HepG2 (cell line): ENCODE data around the gene CNTRL. TPM values are rescaled to one million over a fixed set of nuclear protein-coding genes. Genes with fewer than 3 reads are reported as not detected.

ENCODE experiments used
- ATAC-seq: fragments of 200-7000 bp; cut with Tn5 transposase; 3 replicates; pipeline ENCODE4 v1.9.1; 2020; ENCODE audit warnings: mild to moderate bottlenecking, moderate library complexity
- BruUV-seq: library from RNA; stranded (reverse); fragments of 400-500 nt; replicated peaks from 2 replicates; lab custom pipeline; 2021; lab: Mats Ljungman, UMichigan
- CTCF ChIA-PET: fragments of 300-600 bp; formaldehyde crosslinking; extraction: SDS; loops from one replicate; lab custom pipeline; 2021; ENCODE audit warnings: low total read pairs, inconsistent platforms, low intra/inter-chr PET ratio; lab: Yijun Ruan, JAX
- POLR2A ChIA-PET: fragments of 350-600 bp; sonication (Branson Sonifier 250); formaldehyde crosslinking; loops from one replicate; lab custom pipeline; 2020; ENCODE audit warnings: antibody characterized with exemption, inconsistent platforms; lab: Yijun Ruan, JAX
- DNase-seq: peaks from one replicate; pipeline ENCODE4 v3.0.0-alpha.2; 2015; ENCODE audit warnings: low spot score
- FAIRE-seq: peaks from 3 replicates; lab custom pipeline; 2011; peaks lifted over from hg19 to GRCh38; lab: Jason Lieb, UNC
- H2AFZ ChIP-seq: one replicate; pipeline ENCODE4 v1.6.1; 2011; ENCODE audit warnings: low read length, inconsistent platforms
- H3K27ac ChIP-seq: fragments of 300-600 bp; 3 replicates; pipeline ENCODE4 v1.8.0; 2011; ENCODE audit warnings: mixed run types, mild to moderate bottlenecking, mixed read lengths, low read length, inconsistent platforms; ENCODE audit not compliant: insufficient read depth; ENCODE audit errors: extremely low read length
- H3K27me3 ChIP-seq, 2 experiments: fragments of 200-600 bp in 1 of 2; 2 replicates in 1 of 2; 3 replicates in 1 of 2; pipeline versions ENCODE4 v1.6.0 to v1.8.0; 2011; ENCODE audit warnings: low read length in 2 of 2, mild to moderate bottlenecking in 2 of 2, moderate library complexity in 2 of 2, inconsistent platforms in 1 of 2; ENCODE audit not compliant: insufficient read depth in 2 of 2, control insufficient read depth in 1 of 2
- H3K36me3 ChIP-seq, 2 experiments: fragments of 200-600 bp in 1 of 2; replicated peaks in 1 of 2; 2 replicates in 1 of 2; 3 replicates in 1 of 2; pipeline versions ENCODE4 v1.5.1 to v1.8.0; 2011; ENCODE audit warnings: low read length in 2 of 2, inconsistent platforms in 1 of 2; ENCODE audit not compliant: insufficient read depth in 2 of 2, control insufficient read depth in 1 of 2
- H3K4me1 ChIP-seq: 2 replicates; pipeline ENCODE4 v1.5.1; 2012; ENCODE audit warnings: low read length, inconsistent platforms; ENCODE audit not compliant: insufficient read depth
- H3K4me2 ChIP-seq: 2 replicates; pipeline ENCODE4 v1.6.0; 2011; ENCODE audit warnings: low read depth, low read length, inconsistent platforms
- H3K4me3 ChIP-seq, 3 experiments: fragments of 200-600 bp in 1 of 3; sonication (generic), shearing (Covaris generic) in 1 of 3; replicated peaks in 1 of 3; 2 replicates each; pipeline ENCODE4 v1.5.1; 2011 to 2016; ENCODE audit warnings: low read length in 3 of 3, inconsistent platforms in 2 of 3, low read depth in 2 of 3, mild to moderate bottlenecking in 2 of 3, control low read depth in 1 of 3, mixed read lengths in 1 of 3; ENCODE audit not compliant: insufficient read depth in 1 of 3
- H3K79me2 ChIP-seq: one replicate; pipeline ENCODE4 v1.6.1; 2011; ENCODE audit warnings: low read length, inconsistent platforms; ENCODE audit not compliant: insufficient read depth
- H3K9ac ChIP-seq: 2 replicates; pipeline ENCODE4 v1.6.0; 2011; ENCODE audit warnings: mild to moderate bottlenecking, low read depth, low read length, inconsistent platforms; ENCODE audit not compliant: insufficient read depth
- H3K9me3 ChIP-seq: 2 replicates; pipeline ENCODE4 v1.5.1; 2012; ENCODE audit warnings: mild to moderate bottlenecking, low read length
- H4K20me1 ChIP-seq: 2 replicates; pipeline ENCODE4 v1.6.0; 2011; ENCODE audit warnings: inconsistent platforms, mild to moderate bottlenecking, low read length, moderate library complexity; ENCODE audit not compliant: insufficient read depth
- GFI1 ChIP-seq: sonication (generic); formaldehyde crosslinking; IDR thresholded peaks from 2 replicates; pipeline ENCODE4 v1.5.0; 2020; ENCODE audit warnings: missing genetic modification reagents, mild to moderate bottlenecking, borderline replicate concordance
- HOXA7 ChIP-seq: sonication (generic); formaldehyde crosslinking; IDR thresholded peaks from 2 replicates; pipeline ENCODE4 v1.8.1; 2022; ENCODE audit warnings: mild to moderate bottlenecking, missing genetic modification reagents, moderate library complexity
- NAIF1 ChIP-seq: sonication (generic); formaldehyde crosslinking; IDR thresholded peaks from 2 replicates; pipeline ENCODE4 v1.5.0; 2020; ENCODE audit warnings: mild to moderate bottlenecking, missing genetic modification reagents, borderline replicate concordance
- NR2C2 ChIP-seq: sonication (generic); formaldehyde crosslinking; IDR thresholded peaks from 2 replicates; pipeline ENCODE4 v1.4.0; 2020; ENCODE audit warnings: missing genetic modification reagents, mild to moderate bottlenecking, moderate library complexity, borderline replicate concordance
- RARG ChIP-seq: sonication (generic); formaldehyde crosslinking; IDR thresholded peaks from 2 replicates; pipeline ENCODE4 v1.4.0; 2020; ENCODE audit warnings: low read depth, mild to moderate bottlenecking, missing genetic modification reagents
- SOX13 ChIP-seq, 3 experiments: fragments of 450-650 bp in 1 of 3; sonication (generic) in 1 of 3; formaldehyde crosslinking in 1 of 3; IDR thresholded peaks in 2 of 3; conservative IDR thresholded peaks in 1 of 3; 2 replicates each; pipeline versions ENCODE4 v1.5.0 to v1.6.1; 2016 to 2020; ENCODE audit warnings: antibody characterized with exemption in 1 of 3, mild to moderate bottlenecking in 1 of 3, missing compliant biosample characterization in 1 of 3, missing genetic modification reagents in 1 of 3, moderate library complexity in 1 of 3
- TBX3 ChIP-seq: fragments of 450-650 bp; IDR thresholded peaks from 2 replicates; pipeline ENCODE4 v1.6.1; 2017; ENCODE audit warnings: antibody characterized with exemption, mild to moderate bottlenecking, inconsistent platforms, borderline replicate concordance
- ZNF644 ChIP-seq: IDR thresholded peaks from 2 replicates; pipeline ENCODE4 v1.6.1; 2016; ENCODE audit warnings: low read depth
- in situ Hi-C: cut with HindIII; loops from 2 replicates; pipeline ENCODE4 v1.10.0; 2017; ENCODE audit warnings: low pct_unique_long_range_greater_than_20kb; ENCODE audit not compliant: extremely low pct_ligation_motif_present
- intact Hi-C: fragments of 100-400 bp; cut with micrococcal nuclease; formaldehyde crosslinking; loops from one replicate; pipeline ENCODE4 v1.10.0; 2022; ENCODE audit not compliant: unreplicated experiment
- polyA plus RNA-seq, 8 experiments: library from polyadenylated mRNA; depleted of rRNA in 3 of 8; stranded (reverse) in 7 of 8; unstranded in 1 of 8; fragments of >200 nt; fragmentation: Illumina TruSeq in 4 of 8; extraction: Trizol in 4 of 8; gene quantifications; 2 replicates each; pipeline versions ENCODE4 v1.2.1 to v1.2.3, GENCODE V29; 2011 to 2016; ENCODE audit warnings: low read depth in 4 of 8, missing spikeins in 1 of 8, mixed read lengths in 1 of 8; ENCODE audit not compliant: insufficient read depth in 1 of 8
- total RNA-seq, 5 experiments: library from RNA; depleted of rRNA; stranded (reverse); fragments of >200 nt; fragmentation: Illumina TruSeq; extraction: Trizol; gene quantifications; 2 replicates each; pipeline ENCODE4 v1.2.3, GENCODE V29; 2016; ENCODE audit warnings: low read depth in 1 of 5
- TF ChIP-seq, protein P1 (sequence below): sonication (generic); formaldehyde crosslinking; IDR thresholded peaks from 2 replicates; pipeline ENCODE4 v1.4.0; 2020; ENCODE audit warnings: missing genetic modification reagents
- TF ChIP-seq, protein P2 (sequence below): sonication (generic); formaldehyde crosslinking; conservative IDR thresholded peaks from 2 replicates; pipeline ENCODE4 v1.4.0; 2020; ENCODE audit warnings: mild to moderate bottlenecking, missing genetic modification reagents, moderate library complexity
- TF ChIP-seq, protein P3 (sequence below): IDR thresholded peaks from 2 replicates; pipeline ENCODE4 v1.6.1; 2012; ENCODE audit warnings: low read depth, low read length, improper control_type of control experiment

Gene CNTRL
- total and polyA plus RNA-seq, 2 of the 13 experiments (the other 11 are each of a cell fraction or from before 2014, with no cell fraction given), result 7.5 to 11.8 TPM

DNA sequence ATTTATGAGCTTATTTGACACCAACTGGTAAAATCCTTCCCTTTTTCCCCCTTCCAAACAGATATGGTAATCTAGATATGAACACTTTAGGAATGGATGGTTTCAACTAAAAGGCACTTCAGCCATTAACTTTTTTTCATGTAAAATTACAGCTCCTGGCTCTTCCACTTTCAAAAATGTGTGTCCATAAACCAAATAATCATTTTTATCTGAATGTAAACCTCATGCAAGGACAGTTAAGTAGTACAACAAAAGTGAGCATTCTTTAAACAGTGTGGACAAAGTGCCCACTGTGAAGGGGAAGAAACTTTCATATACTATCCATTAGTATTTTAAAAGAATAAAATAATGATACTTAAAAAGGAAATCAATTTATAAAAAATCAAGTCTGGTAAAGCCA lies 109.7 kb downstream of the CNTRL start:
- ATAC-seq, result peak; percentile 66
- BruUV-seq, result no TSS peak
- Histone ChIP-seq H3K9me3 (no peaks in the 10 kb centered on the region), H3K4me2 (peak overlapping the region; percentile 73), H3K27ac (peak overlapping the region; percentile 84), H3K27me3 (no peaks in the 10 kb centered on the region), H3K4me3 (peak overlapping the region in 2 of 3 experiments; percentile 3 to 42; a peak in 2 of 6 replicates), H3K4me1 (peaks cover 87% of the 10 kb centered on the region), H3K9ac (peak overlapping the region; percentile 44), H2AFZ (no peak overlapping the region), H3K79me2 (peaks cover 69% of the 10 kb centered on the region), H3K36me3 (peaks cover 4 to 14% of the 10 kb centered on the region in 2 experiments; a peak in 3 of 5 replicates), H4K20me1 (peaks cover 12% of the 10 kb centered on the region; the same call in 1 of the 2 replicates)
- FAIRE-seq, result no peak
- intact Hi-C loops, result loop anchor here (10.0 kb wide), 1 partner anchor 130 kb away; the partner anchor contains the start of gene C5
- ChIA-PET POLR2A (interaction anchor here (1.0 to 1.6 kb wide), 4 partner anchors 17 to 115 kb away, joined by 3 to 9 read pairs (median 4); partner anchors contain the start of gene RAB14), CTCF (no interaction called here)
- in situ Hi-C loops, result no loop called here
- DNase-seq, result peak; percentile 60
- TF ChIP-seq HOXA7, result no peak
- no peak for TF ChIP-seq NR2C2 (CRISPR knock-in tag)
- TF ChIP-seq, protein P1, sequence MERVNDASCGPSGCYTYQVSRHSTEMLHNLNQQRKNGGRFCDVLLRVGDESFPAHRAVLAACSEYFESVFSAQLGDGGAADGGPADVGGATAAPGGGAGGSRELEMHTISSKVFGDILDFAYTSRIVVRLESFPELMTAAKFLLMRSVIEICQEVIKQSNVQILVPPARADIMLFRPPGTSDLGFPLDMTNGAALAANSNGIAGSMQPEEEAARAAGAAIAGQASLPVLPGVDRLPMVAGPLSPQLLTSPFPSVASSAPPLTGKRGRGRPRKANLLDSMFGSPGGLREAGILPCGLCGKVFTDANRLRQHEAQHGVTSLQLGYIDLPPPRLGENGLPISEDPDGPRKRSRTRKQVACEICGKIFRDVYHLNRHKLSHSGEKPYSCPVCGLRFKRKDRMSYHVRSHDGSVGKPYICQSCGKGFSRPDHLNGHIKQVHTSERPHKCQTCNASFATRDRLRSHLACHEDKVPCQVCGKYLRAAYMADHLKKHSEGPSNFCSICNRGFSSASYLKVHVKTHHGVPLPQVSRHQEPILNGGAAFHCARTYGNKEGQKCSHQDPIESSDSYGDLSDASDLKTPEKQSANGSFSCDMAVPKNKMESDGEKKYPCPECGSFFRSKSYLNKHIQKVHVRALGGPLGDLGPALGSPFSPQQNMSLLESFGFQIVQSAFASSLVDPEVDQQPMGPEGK (CRISPR knock-in tag), result no peak
- 0 out of 2 replicates have a peak, but pooled peaks have one; percentile 47 for TF ChIP-seq NAIF1 (CRISPR knock-in tag)
- TF ChIP-seq RARG (CRISPR knock-in tag), result no peak
- no peak for TF ChIP-seq ZNF644
- TF ChIP-seq, protein P2, sequence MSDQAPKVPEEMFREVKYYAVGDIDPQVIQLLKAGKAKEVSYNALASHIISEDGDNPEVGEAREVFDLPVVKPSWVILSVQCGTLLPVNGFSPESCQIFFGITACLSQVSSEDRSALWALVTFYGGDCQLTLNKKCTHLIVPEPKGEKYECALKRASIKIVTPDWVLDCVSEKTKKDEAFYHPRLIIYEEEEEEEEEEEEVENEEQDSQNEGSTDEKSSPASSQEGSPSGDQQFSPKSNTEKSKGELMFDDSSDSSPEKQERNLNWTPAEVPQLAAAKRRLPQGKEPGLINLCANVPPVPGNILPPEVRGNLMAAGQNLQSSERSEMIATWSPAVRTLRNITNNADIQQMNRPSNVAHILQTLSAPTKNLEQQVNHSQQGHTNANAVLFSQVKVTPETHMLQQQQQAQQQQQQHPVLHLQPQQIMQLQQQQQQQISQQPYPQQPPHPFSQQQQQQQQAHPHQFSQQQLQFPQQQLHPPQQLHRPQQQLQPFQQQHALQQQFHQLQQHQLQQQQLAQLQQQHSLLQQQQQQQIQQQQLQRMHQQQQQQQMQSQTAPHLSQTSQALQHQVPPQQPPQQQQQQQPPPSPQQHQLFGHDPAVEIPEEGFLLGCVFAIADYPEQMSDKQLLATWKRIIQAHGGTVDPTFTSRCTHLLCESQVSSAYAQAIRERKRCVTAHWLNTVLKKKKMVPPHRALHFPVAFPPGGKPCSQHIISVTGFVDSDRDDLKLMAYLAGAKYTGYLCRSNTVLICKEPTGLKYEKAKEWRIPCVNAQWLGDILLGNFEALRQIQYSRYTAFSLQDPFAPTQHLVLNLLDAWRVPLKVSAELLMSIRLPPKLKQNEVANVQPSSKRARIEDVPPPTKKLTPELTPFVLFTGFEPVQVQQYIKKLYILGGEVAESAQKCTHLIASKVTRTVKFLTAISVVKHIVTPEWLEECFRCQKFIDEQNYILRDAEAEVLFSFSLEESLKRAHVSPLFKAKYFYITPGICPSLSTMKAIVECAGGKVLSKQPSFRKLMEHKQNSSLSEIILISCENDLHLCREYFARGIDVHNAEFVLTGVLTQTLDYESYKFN, result 0 out of 2 replicates have a peak, but pooled peaks have one; percentile 25
- no peak for TF ChIP-seq TBX3
- no peak for TF ChIP-seq SOX13 (IDR thresholded peaks at IDR 0.05)
- TF ChIP-seq SOX13 (CRISPR knock-in tag; conservative IDR thresholded peaks at IDR 0.05 in 1 of 2, IDR thresholded peaks at IDR 0.05 in 1 of 2), result peak in 1 of 2 experiments; percentile 29; a peak in 1 of 4 replicates
- TF ChIP-seq, protein P3, sequence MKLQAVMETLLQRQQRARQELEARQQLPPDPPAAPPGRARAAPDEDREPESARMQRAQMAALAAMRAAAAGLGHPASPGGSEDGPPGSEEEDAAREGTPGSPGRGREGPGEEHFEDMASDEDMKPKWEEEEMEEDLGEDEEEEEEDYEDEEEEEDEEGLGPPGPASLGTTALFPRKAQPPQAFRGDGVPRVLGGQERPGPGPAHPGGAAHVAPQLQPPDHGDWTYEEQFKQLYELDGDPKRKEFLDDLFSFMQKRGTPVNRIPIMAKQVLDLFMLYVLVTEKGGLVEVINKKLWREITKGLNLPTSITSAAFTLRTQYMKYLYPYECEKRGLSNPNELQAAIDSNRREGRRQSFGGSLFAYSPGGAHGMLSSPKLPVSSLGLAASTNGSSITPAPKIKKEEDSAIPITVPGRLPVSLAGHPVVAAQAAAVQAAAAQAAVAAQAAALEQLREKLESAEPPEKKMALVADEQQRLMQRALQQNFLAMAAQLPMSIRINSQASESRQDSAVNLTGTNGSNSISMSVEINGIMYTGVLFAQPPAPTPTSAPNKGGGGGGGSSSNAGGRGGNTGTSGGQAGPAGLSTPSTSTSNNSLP, result peak; percentile 60; the same call in 1 of the 2 replicates
- 0 out of 2 replicates have a peak, but pooled peaks have one; percentile 10 for TF ChIP-seq GFI1 (CRISPR knock-in tag)
